ENCODE results near the gene FRYL.

FRYL gene

DNA sequence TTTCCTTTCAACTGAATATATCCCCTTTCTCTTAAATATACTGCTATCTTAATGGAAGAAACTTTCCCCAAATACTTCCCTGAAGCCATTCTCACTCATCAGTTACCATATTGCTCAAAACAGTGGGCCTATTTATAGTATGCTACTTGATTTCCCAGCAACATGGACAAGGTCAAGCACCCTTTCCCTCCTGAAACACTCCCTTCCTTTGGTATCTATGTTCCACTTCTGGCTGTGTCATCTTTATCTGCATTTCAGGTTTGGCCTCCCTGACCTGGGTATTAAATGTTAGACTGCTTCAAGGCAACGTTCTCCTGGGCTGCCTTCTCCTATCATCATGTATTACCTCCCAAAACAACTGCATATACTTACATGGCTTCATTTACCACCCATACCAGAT, 188.7 kb downstream of the FRYL start:
- TF ChIP-seq CREB1 (IDR thresholded peaks at IDR 0.05; ENCODE audit: low read depth): no peak

DNA sequence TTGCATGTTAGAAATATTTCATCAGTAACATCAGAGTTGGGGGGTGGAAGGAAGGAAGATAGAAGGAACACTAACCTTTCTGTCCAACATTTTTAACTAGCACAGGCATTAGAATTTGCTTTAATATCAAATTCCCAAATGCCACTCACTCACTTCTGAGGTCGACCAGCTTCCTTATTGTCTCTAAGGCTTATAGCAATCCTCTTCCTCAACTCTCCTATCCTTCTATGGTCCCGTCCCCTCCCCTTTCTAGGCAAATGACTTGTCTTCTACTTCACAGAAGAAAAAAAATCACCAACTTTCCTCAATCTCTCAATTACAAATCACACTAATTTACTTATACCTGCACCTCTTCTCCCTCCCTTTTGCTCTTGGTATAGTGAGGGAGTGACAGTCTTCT, 189.2 kb downstream of the FRYL start:
- TF ChIP-seq TAF1 (IDR thresholded peaks at IDR 0.05; ENCODE audit: low read depth): no peak
- TF ChIP-seq TEAD4 (IDR thresholded peaks at IDR 0.05): no peak
- TF ChIP-seq FOXM1 (IDR thresholded peaks at IDR 0.05; ENCODE audit: borderline replicate concordance, low read depth): no peak
- TF ChIP-seq EP300 (IDR thresholded peaks at IDR 0.05; ENCODE audit: borderline replicate concordance): no peak
- no peak for TF ChIP-seq USF1 (IDR thresholded peaks at IDR 0.05)
- no peak for TF ChIP-seq CREB1 (IDR thresholded peaks at IDR 0.05; ENCODE audit: low read depth)
- TF ChIP-seq, protein P1, sequence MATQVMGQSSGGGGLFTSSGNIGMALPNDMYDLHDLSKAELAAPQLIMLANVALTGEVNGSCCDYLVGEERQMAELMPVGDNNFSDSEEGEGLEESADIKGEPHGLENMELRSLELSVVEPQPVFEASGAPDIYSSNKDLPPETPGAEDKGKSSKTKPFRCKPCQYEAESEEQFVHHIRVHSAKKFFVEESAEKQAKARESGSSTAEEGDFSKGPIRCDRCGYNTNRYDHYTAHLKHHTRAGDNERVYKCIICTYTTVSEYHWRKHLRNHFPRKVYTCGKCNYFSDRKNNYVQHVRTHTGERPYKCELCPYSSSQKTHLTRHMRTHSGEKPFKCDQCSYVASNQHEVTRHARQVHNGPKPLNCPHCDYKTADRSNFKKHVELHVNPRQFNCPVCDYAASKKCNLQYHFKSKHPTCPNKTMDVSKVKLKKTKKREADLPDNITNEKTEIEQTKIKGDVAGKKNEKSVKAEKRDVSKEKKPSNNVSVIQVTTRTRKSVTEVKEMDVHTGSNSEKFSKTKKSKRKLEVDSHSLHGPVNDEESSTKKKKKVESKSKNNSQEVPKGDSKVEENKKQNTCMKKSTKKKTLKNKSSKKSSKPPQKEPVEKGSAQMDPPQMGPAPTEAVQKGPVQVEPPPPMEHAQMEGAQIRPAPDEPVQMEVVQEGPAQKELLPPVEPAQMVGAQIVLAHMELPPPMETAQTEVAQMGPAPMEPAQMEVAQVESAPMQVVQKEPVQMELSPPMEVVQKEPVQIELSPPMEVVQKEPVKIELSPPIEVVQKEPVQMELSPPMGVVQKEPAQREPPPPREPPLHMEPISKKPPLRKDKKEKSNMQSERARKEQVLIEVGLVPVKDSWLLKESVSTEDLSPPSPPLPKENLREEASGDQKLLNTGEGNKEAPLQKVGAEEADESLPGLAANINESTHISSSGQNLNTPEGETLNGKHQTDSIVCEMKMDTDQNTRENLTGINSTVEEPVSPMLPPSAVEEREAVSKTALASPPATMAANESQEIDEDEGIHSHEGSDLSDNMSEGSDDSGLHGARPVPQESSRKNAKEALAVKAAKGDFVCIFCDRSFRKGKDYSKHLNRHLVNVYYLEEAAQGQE (IDR thresholded peaks at IDR 0.05; ENCODE audit: low read depth): no peak
- TF ChIP-seq NFIC (IDR thresholded peaks at IDR 0.05): no peak

- no peak for TF ChIP-seq TAF1 (IDR thresholded peaks at IDR 0.05; ENCODE audit: low read depth)
- no peak for TF ChIP-seq NFIC (IDR thresholded peaks at IDR 0.05)
- no peak for TF ChIP-seq USF1 (IDR thresholded peaks at IDR 0.05)
- TF ChIP-seq, protein P2, sequence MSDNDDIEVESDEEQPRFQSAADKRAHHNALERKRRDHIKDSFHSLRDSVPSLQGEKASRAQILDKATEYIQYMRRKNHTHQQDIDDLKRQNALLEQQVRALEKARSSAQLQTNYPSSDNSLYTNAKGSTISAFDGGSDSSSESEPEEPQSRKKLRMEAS (IDR thresholded peaks at IDR 0.05): no peak
- no peak for TF ChIP-seq EGR1 (IDR thresholded peaks at IDR 0.05)
These were observed 191.0 kb downstream of the FRYL start for GRCh38 chr4:48589098-48589445.

DNA sequence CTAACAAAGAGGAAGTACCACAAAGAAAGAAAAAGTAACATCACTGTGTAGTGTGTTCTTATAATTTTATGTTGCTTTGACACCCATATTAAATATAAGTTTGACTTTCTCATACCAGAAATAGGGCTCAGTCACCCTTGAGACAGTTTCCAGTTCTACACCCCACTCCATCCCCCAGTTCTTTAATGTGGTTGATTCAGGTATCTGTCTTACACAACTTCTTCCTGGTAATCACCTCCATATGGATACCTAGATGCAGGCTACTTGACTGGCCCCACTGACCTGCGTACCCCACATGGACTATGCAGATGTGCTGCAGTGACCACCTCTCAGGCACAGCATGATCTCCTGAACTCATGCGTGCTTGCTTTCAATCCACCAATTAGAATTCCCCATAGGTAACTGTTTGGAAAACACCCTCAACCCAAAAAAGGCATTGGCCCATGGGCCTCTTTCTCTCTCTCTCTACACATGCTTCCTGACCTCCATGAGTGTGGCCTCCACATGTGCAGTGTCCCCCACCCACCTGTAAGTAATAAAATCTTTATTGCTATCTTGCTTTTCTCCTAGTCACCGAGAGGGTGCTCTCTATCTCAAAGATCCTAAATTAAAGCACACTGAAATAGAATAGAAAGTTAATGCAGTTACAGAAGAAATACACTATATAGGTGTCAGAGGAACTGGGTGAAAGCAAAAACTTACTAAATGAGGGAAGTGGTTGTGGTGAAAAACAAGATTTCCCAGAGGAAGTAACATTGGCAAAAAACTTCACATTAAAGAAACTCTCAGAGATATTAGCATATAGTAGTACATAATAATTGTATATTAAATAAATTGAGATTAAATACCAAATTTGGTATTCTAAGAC, 191.6 kb downstream of the FRYL start:
- TF ChIP-seq FOXM1 (IDR thresholded peaks at IDR 0.05; ENCODE audit: borderline replicate concordance, low read depth): no peak
- TF ChIP-seq YY1 (IDR thresholded peaks at IDR 0.05; ENCODE audit: low read depth): no peak
- TF ChIP-seq ZBTB7A (IDR thresholded peaks at IDR 0.05; ENCODE audit: low read depth): no peak
- no peak for TF ChIP-seq TEAD4 (IDR thresholded peaks at IDR 0.05)
- no peak for TF ChIP-seq EP300 (IDR thresholded peaks at IDR 0.05; ENCODE audit: borderline replicate concordance)
- no peak for TF ChIP-seq CREB1 (IDR thresholded peaks at IDR 0.05; ENCODE audit: low read depth)

DNA sequence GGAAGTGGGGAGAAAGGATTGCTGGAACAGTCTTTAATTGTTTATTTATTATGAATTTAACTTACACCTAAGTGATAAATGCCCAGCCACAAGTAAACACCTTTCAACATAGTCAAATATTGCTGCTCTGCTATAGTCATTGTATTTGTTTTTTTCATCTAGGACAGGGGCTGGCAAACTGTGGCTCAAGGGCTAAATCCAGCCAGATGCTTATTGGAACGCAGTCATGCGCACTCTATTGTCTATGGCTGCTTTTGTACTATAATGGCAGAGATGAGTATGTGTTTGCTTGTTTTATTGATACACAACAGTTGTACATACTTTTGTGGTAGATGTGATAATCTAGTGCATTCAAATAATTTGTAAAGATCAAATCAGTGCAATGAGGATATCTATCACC, 194.7 kb downstream of the FRYL start:
- TF ChIP-seq YY1 (IDR thresholded peaks at IDR 0.05; ENCODE audit: low read depth) (no peak), TEAD4 (IDR thresholded peaks at IDR 0.05) (no peak), EP300 (IDR thresholded peaks at IDR 0.05; ENCODE audit: borderline replicate concordance) (no peak), RAD21 (IDR thresholded peaks at IDR 0.05; ENCODE audit: low read depth) (no peak), FOXM1 (IDR thresholded peaks at IDR 0.05; ENCODE audit: borderline replicate concordance, low read depth) (no peak), USF1 (IDR thresholded peaks at IDR 0.05) (no peak), EGR1 (IDR thresholded peaks at IDR 0.05) (no peak), CREB1 (IDR thresholded peaks at IDR 0.05; ENCODE audit: low read depth) (no peak), CEBPB (IDR thresholded peaks at IDR 0.05) (no peak), TAF1 (IDR thresholded peaks at IDR 0.05; ENCODE audit: low read depth) (no peak), NFIC (IDR thresholded peaks at IDR 0.05) (no peak), ZBTB7A (IDR thresholded peaks at IDR 0.05; ENCODE audit: low read depth) (no peak)
- TF ChIP-seq, protein P2 (IDR thresholded peaks at IDR 0.05): no peak
- TF ChIP-seq, protein P1 (IDR thresholded peaks at IDR 0.05; ENCODE audit: low read depth): no peak
